Thyroid gland (tissue), 4 donors: ENCODE data around the gene TOP3A.

Experiments
- CTCF ChIP-seq, 6 experiments: fragments of 200-600 bp in 3 of 6; fragments of 450-650 bp in 3 of 6; sonication (generic) in 3 of 6; IDR thresholded peaks; one replicate each; pipeline ENCODE4 v1.5.1; 2016 to 2019; ENCODE audit warnings: antibody characterized with exemption in 6 of 6, mild to moderate bottlenecking in 2 of 6, inconsistent platforms in 1 of 6, moderate library complexity in 1 of 6
- POLR2A ChIP-seq, 2 donors: fragments of 450-650 bp; IDR thresholded peaks; one replicate each; pipeline ENCODE4 v1.6.1; 2017; ENCODE audit warnings: antibody characterized with exemption in 2 of 2, mild to moderate bottlenecking in 2 of 2, moderate library complexity in 1 of 2

DNA sequence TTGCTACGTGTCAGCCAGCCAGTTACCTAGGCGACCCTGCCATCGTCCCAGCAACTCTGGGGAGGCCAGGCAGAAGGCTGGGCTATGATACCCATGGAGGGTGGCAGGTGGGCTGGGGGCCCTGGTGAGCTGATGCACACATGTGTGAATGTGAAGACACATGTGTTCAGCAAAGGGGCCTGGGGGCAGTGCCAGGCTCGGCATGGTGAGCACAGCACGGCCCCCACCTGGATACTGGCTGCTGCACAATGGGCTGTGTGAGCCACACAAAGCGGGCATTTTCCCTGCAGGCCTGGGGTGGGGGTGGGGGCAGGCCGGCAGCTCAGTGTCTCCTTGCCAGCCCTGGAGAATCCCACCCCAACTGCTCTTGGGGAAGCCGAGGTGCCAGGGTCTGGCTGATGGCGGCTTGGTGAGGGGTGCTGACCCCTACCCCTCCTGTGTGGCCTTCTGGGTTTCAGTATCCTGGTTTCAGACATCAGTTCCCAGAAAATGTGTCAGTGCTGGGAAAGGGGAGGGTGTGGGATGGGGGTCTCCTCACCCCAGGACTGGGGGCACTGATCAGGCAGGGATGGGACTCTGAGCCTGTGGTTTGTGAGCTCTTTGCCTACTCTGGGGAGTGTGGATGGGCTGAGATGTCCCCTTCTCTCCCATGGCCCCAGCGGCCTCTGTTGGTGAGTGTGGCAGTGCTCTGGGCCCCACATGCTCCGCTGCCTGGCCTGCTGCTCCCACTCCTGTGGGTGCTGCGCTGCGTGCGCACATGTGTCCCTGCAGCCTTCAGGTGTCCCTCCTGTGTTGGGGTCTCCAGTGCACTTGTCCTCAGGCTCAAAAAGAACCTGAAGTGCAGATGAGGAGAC lies 84.3 kb downstream of the TOP3A start:
- TF ChIP-seq CTCF (IDR thresholded peaks at IDR 0.05) = no peak
- TF ChIP-seq POLR2A (IDR thresholded peaks at IDR 0.05) = no peak
